Progenitor cell of endocrine pancreas (in vitro differentiated cells): ENCODE results near the gene RYR3. TPM values are rescaled to one million over a fixed set of nuclear protein-coding genes. Genes with fewer than 3 reads are reported as not detected.

Experiments used
- DNase-seq: peaks from one replicate; pipeline ENCODE4 v3.0.0; 2021; ENCODE audit warnings: low spot score; ENCODE audit not compliant: unreplicated experiment
- H3K27ac Mint-ChIP-seq: 2 replicates; pipeline ENCODE4 v1.8.0; 2021; ENCODE audit warnings: mild to moderate bottlenecking, moderate library complexity, mixed read lengths
- H3K27me3 Mint-ChIP-seq: 2 replicates; pipeline ENCODE4 v1.8.0; 2021; ENCODE audit warnings: mixed read lengths
- H3K36me3 Mint-ChIP-seq: 2 replicates; pipeline ENCODE4 v1.8.0; 2022; ENCODE audit warnings: mixed read lengths; ENCODE audit not compliant: insufficient read depth
- H3K4me1 Mint-ChIP-seq: 2 replicates; pipeline ENCODE4 v1.8.0; 2021; ENCODE audit warnings: low read depth, mixed read lengths
- H3K4me3 Mint-ChIP-seq: 2 replicates; pipeline ENCODE4 v1.8.0; 2021; ENCODE audit warnings: low read depth, mild to moderate bottlenecking, moderate library complexity, mixed read lengths
- H3K9me3 Mint-ChIP-seq: 2 replicates; pipeline ENCODE4 v1.8.0; 2021; ENCODE audit warnings: low read depth, mixed read lengths
- CTCF ChIP-seq: fragments of 200-600 bp; sonication (generic); IDR thresholded peaks from one replicate; pipeline ENCODE4 v1.5.0; 2021; ENCODE audit warnings: antibody characterized with exemption, mild to moderate bottlenecking; ENCODE audit not compliant: unreplicated experiment
- total RNA-seq: library from RNA; stranded (reverse); gene quantifications from 2 replicates; pipeline ENCODE4 v1.2.1, GENCODE V29; 2021

RYR3 gene
- total RNA-seq, 1 donor from 2014 or later: 0.07 TPM

GRCh38 chr15:33515121-33515520, 204.4 kb downstream of the RYR3 start:
- Mint-ChIP-seq H3K27ac (no peak overlapping the region), H3K4me1 (no peaks in the 10 kb centered on the region), H3K36me3 (no peaks in the 10 kb centered on the region), H3K27me3 (no peaks in the 10 kb centered on the region), H3K4me3 (no peak overlapping the region), H3K9me3 (no peaks in the 10 kb centered on the region)
- TF ChIP-seq CTCF: no peak
- DNase-seq: no peak

- no peak for DNase-seq
- no peaks in the 10 kb centered on the region for H3K9me3 Mint-ChIP-seq
- peaks cover 3% of the 10 kb centered on the region for H3K4me1 Mint-ChIP-seq
- no peaks in the 10 kb centered on the region for H3K36me3 Mint-ChIP-seq
- TF ChIP-seq CTCF: no peak
- no peak overlapping the region for H3K27ac Mint-ChIP-seq
- no peak overlapping the region for H3K4me3 Mint-ChIP-seq
- no peaks in the 10 kb centered on the region for H3K27me3 Mint-ChIP-seq
These were observed 205.8 kb downstream of the RYR3 start for GRCh38 chr15:33516563-33516962.

GRCh38 chr15:33517944-33518343, 207.2 kb downstream of the RYR3 start:
- Mint-ChIP-seq H3K36me3 (no peaks in the 10 kb centered on the region), H3K4me3 (no peak overlapping the region), H3K27me3 (no peaks in the 10 kb centered on the region), H3K9me3 (no peaks in the 10 kb centered on the region), H3K27ac (no peak overlapping the region), H3K4me1 (peaks cover 3% of the 10 kb centered on the region)
- no peak for DNase-seq
- no peak for TF ChIP-seq CTCF

GRCh38 chr15:33518421-33518820, 207.7 kb downstream of the RYR3 start:
- H3K4me3 Mint-ChIP-seq: no peak overlapping the region

GRCh38 chr15:33524274-33524673, 213.5 kb downstream of the RYR3 start:
- no peak for TF ChIP-seq CTCF
- no peak for DNase-seq
- Mint-ChIP-seq H3K27me3 (no peaks in the 10 kb centered on the region), H3K27ac (no peak overlapping the region), H3K4me3 (no peak overlapping the region), H3K36me3 (no peaks in the 10 kb centered on the region), H3K4me1 (peaks cover 3% of the 10 kb centered on the region), H3K9me3 (peaks cover 3% of the 10 kb centered on the region)

More at GRCh38 chr15:33518421-33518820, 207.7 kb downstream of the RYR3 start:
- H3K36me3 Mint-ChIP-seq: no peaks in the 10 kb centered on the region
- no peaks in the 10 kb centered on the region for H3K27me3 Mint-ChIP-seq
- no peak for DNase-seq
- peaks cover 3% of the 10 kb centered on the region for H3K9me3 Mint-ChIP-seq
- TF ChIP-seq CTCF: no peak
- peaks cover 3% of the 10 kb centered on the region for H3K4me1 Mint-ChIP-seq
- no peak overlapping the region for H3K27ac Mint-ChIP-seq
